ENCODE data around the gene PEG3.
"Not testable (repeated sequence)": the region's sequence is repeated elsewhere in the genome, so short reads cannot be mapped to it uniquely, and the experiment has no call there.

PEG3 gene

DNA sequence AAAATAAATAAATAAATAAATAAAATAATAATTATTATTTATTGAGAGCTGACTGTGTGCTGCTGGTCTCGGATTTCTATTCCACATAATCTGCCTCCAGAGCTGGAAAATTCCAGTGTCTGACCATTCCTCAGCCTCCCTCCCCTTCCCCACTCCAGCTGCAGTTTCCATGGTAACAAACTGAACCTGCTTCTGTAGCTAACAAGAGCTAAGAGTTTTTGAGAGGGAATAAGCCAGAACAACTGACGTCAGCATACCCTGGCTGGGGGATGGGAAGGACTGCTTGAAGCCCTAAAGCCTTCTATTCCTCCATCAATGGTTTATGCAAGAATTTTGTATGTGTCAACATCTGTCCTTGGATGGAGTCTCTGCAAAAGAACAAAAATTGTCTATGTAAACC is 26.0 kb upstream of the PEG3 start:
- peaks cover 83% of the 10 kb centered on the region for H3K9me3 ChIP-seq (ENCODE audit: control insufficient read depth, low read length)
- 50% methylated on average over 1 of the region's 2 CpGs; no CpG with 5 or more reads in 1 of the 2 experiments for WGBS, 2 experiments (ENCODE audit: insufficient coverage in 2 of 2)

DNA sequence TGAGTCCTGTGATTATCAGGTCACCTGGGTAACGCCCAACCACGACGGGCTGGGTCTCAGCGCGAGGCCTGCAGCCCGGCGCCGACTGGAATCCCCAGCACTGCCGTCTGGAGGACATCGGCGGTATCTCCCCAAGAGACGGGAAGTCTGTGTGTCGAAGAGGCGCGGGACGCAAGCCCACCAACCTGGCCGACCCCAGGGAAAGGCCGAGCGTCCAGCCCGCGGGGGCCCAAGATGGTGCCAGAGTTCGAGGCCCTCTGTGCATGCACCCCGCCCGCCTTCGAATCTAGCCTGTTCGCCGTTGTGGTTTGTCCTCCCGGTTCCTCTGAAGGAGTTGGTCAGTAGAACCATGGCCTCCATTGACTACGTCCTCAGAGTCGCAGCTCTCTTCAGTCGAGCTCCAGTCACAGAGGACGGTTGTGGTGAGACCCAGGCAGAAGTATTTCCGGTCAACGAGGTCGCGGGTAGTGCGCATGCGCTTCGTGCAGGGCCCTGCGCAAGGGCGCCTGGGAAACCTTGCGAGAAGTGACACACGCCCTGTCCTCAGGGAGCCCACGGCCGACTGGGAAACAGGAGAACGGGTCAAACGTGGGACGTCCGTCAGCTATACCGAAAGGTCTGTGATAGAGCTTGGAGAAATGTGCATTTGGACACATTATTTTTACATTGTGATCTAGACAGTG is 24.1 kb upstream of the PEG3 start:
- no peaks in the 10 kb centered on the region for H3K36me3 ChIP-seq (ENCODE audit: control insufficient read depth, insufficient read depth, low read length)
- no peak overlapping the region for H3K4me3 ChIP-seq (ENCODE audit: extremely low read depth, insufficient read depth, low read length, poor library complexity, severe bottlenecking)
- 89% methylated on average over 43 to 50 of the region's 50 CpGs for WGBS, 2 experiments (ENCODE audit: insufficient coverage in 2 of 2)
- H3K9me3 ChIP-seq (ENCODE audit: control insufficient read depth, low read length), result peaks cover 82% of the 10 kb centered on the region
- H3K4me1 ChIP-seq (ENCODE audit: control insufficient read depth, insufficient read depth, low read length, poor library complexity, severe bottlenecking), result no peaks in the 10 kb centered on the region
- no peak overlapping the region for H3K27ac ChIP-seq (ENCODE audit: low read depth, low read length, severe bottlenecking)

More for the DNA sequence above, 26.0 kb upstream of the PEG3 start:
- Histone ChIP-seq H3K27ac (ENCODE audit: low read depth, low read length, severe bottlenecking) (no peak overlapping the region), H3K36me3 (ENCODE audit: control insufficient read depth, insufficient read depth, low read length) (no peaks in the 10 kb centered on the region), H3K4me3 (ENCODE audit: extremely low read depth, insufficient read depth, low read length, poor library complexity, severe bottlenecking) (no peak overlapping the region), H3K4me1 (ENCODE audit: control insufficient read depth, insufficient read depth, low read length, poor library complexity, severe bottlenecking) (no peaks in the 10 kb centered on the region)

DNA sequence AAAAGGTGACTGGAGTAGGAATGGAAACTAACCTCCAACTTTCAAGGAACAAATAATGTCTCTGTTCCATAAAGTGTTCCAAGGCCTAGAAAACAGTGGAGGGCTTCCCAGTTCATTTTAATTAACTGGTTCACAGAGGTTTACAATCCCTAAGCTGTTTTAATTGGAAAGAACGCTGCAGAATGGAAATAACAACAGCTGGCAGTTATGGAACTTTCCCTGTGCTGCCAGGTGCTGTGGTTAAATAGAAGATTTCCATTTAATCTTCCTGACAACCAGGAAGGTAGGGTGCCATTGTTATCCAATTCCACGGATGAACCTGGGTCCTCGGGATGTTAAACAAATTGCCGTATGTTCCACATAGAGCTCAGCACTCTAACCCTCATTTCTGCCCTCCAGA is 22.2 kb upstream of the PEG3 start:
- Histone ChIP-seq H3K4me1 (ENCODE audit: control insufficient read depth, insufficient read depth, low read length, poor library complexity, severe bottlenecking) (no peaks in the 10 kb centered on the region), H3K36me3 (ENCODE audit: control insufficient read depth, insufficient read depth, low read length) (no peaks in the 10 kb centered on the region), H3K4me3 (ENCODE audit: extremely low read depth, insufficient read depth, low read length, poor library complexity, severe bottlenecking) (no peak overlapping the region), H3K9me3 (ENCODE audit: control insufficient read depth, low read length) (peaks cover 74% of the 10 kb centered on the region), H3K27ac (ENCODE audit: low read depth, low read length, severe bottlenecking) (no peak overlapping the region)
- WGBS, 2 experiments (ENCODE audit: insufficient coverage in 2 of 2), result 75 to 83% methylated on average over 3 to 4 of the region's 4 CpGs

DNA sequence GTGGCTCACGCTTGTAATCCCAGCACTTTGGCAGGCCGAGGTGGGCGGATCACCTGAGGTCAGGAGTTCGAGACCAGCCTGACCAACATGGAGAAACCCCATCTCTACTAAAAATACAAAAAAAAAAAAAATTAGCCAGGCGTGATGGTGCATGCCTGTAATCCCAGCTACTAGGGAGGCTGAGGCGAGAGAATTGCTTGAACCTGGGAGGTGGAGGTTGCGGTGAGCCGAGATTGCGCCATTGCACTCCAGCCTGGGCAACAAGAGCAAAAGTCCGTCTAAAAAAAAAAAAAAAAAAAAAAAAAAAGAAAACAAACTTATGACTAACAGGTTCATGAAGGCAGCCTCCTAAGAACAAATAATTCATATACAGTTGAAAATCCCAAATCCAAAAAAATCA is 19.9 kb upstream of the PEG3 start:
- peaks cover 77% of the 10 kb centered on the region for H3K9me3 ChIP-seq (ENCODE audit: control insufficient read depth, low read length)
- WGBS, 2 experiments (ENCODE audit: insufficient coverage in 2 of 2), result no CpG with 5 or more reads among the region's 10 CpGs
- H3K36me3 ChIP-seq (ENCODE audit: control insufficient read depth, insufficient read depth, low read length), result not testable (repeated sequence)

DNA sequence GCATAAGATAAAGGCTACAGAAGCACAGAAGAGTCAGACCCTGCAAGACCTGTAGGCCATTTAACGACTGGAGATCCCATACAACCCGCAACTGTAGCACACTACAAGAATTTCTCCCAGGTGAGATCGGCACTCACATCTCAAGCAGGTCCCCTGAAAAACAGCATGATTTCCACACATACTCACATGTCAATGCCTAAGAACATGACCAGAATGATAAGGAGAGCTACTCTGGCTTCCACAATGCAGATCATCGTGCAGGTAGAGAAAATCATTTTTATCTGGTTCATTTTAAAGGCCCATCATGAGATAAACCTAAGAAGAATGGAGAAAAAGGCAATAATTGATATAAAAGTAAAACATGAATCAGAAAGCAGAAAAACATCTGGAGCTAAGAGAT is 17.5 kb upstream of the PEG3 start:
- Histone ChIP-seq H3K4me3 (ENCODE audit: extremely low read depth, insufficient read depth, low read length, poor library complexity, severe bottlenecking) (no peak overlapping the region), H3K36me3 (ENCODE audit: control insufficient read depth, insufficient read depth, low read length) (no peaks in the 10 kb centered on the region), H3K4me1 (ENCODE audit: control insufficient read depth, insufficient read depth, low read length, poor library complexity, severe bottlenecking) (no peaks in the 10 kb centered on the region), H3K9me3 (ENCODE audit: control insufficient read depth, low read length) (peaks cover 65% of the 10 kb centered on the region), H3K27ac (ENCODE audit: low read depth, low read length, severe bottlenecking) (no peak overlapping the region)
- 65 to 95% methylated on average over 3 to 4 of the region's 4 CpGs for WGBS, 2 experiments (ENCODE audit: insufficient coverage in 2 of 2)

More for the DNA sequence above, 19.9 kb upstream of the PEG3 start:
- H3K4me1 ChIP-seq (ENCODE audit: control insufficient read depth, insufficient read depth, low read length, poor library complexity, severe bottlenecking); H3K27ac ChIP-seq (ENCODE audit: low read depth, low read length, severe bottlenecking); H3K4me3 ChIP-seq (ENCODE audit: extremely low read depth, insufficient read depth, low read length, poor library complexity, severe bottlenecking): not testable (repeated sequence)

DNA sequence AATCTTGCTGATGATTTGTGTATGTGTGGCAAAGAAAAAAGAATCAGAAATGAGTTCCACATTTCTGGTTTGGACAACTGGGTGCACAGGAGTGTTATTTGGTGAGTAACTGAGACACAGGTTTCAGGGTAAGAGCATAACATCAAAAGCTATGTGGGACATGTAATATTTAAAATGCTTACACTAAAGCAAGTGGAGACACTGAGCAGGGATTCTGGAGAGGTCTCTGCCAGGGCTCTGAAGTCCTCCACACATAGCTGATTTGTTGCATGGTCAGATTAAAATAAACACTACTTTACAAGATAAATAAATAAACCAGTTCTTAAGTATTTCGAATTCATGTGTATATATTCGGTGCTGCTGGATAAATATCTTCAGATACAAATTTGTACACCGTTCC is 16.3 kb upstream of the PEG3 start:
- Histone ChIP-seq H3K27ac (ENCODE audit: low read depth, low read length, severe bottlenecking) (no peak overlapping the region), H3K4me1 (ENCODE audit: control insufficient read depth, insufficient read depth, low read length, poor library complexity, severe bottlenecking) (no peaks in the 10 kb centered on the region), H3K4me3 (ENCODE audit: extremely low read depth, insufficient read depth, low read length, poor library complexity, severe bottlenecking) (no peak overlapping the region), H3K36me3 (ENCODE audit: control insufficient read depth, insufficient read depth, low read length) (no peaks in the 10 kb centered on the region), H3K9me3 (ENCODE audit: control insufficient read depth, low read length) (peaks cover 60% of the 10 kb centered on the region)
- WGBS, 2 experiments (ENCODE audit: insufficient coverage in 2 of 2), result 55% methylated on average over 2 of the region's 3 CpGs; no CpG with 5 or more reads in 1 of the 2 experiments

DNA sequence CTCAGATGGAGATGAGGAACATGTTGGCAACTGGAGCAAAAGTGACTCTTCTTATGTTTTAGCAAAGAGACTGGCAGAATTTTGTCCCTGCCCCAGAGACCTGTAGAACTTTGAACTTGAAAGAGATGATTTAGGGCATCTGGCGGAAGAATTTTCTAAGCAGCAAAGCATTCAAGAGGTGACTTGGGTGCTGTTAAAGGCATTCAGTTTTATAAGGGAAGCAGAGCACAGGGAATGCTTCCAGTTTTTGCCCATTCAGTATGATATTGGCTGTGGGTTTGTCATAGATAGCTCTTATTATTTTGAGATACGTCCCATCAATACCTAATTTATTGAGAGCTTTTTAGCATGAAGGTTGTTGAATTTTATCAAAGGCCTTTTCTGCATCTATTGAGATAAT is 11.8 kb upstream of the PEG3 start:
- not testable (repeated sequence) for H3K4me3 ChIP-seq (ENCODE audit: extremely low read depth, insufficient read depth, low read length, poor library complexity, severe bottlenecking); H3K4me1 ChIP-seq (ENCODE audit: control insufficient read depth, insufficient read depth, low read length, poor library complexity, severe bottlenecking); H3K36me3 ChIP-seq (ENCODE audit: control insufficient read depth, insufficient read depth, low read length); H3K27ac ChIP-seq (ENCODE audit: low read depth, low read length, severe bottlenecking)
- peaks cover 51% of the 10 kb centered on the region for H3K9me3 ChIP-seq (ENCODE audit: control insufficient read depth, low read length)
- 78 to 93% methylated on average over 1 of the region's 2 CpGs for WGBS, 2 experiments (ENCODE audit: insufficient coverage in 2 of 2)

DNA sequence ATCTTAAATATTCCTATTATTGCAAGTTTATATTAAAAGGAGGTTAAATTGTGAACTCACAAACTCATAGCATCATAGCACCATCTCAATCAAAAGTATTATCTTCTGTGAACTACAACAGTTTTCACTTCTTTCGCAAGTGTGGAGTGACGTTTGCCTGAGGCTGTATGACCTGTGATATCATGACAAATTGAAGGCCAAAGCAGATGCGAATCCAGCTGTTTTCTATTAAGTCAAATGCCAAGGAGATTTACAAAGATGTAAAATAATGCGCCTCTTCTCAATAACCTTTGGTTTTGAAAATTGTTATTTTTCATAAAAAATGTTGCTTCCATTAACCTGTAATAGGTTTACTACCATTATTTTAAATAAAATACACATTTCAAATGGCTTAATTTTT is 7.6 kb upstream of the PEG3 start:
- Histone ChIP-seq H3K36me3 (ENCODE audit: control insufficient read depth, insufficient read depth, low read length) (no peaks in the 10 kb centered on the region), H3K4me3 (ENCODE audit: extremely low read depth, insufficient read depth, low read length, poor library complexity, severe bottlenecking) (no peak overlapping the region), H3K27ac (ENCODE audit: low read depth, low read length, severe bottlenecking) (no peak overlapping the region), H3K4me1 (ENCODE audit: control insufficient read depth, insufficient read depth, low read length, poor library complexity, severe bottlenecking) (no peaks in the 10 kb centered on the region), H3K9me3 (ENCODE audit: control insufficient read depth, low read length) (peaks cover 36% of the 10 kb centered on the region)
- 71% methylated on average over 3 of the region's 4 CpGs; no CpG with 5 or more reads in 1 of the 2 experiments for WGBS, 2 experiments (ENCODE audit: insufficient coverage in 2 of 2)

DNA sequence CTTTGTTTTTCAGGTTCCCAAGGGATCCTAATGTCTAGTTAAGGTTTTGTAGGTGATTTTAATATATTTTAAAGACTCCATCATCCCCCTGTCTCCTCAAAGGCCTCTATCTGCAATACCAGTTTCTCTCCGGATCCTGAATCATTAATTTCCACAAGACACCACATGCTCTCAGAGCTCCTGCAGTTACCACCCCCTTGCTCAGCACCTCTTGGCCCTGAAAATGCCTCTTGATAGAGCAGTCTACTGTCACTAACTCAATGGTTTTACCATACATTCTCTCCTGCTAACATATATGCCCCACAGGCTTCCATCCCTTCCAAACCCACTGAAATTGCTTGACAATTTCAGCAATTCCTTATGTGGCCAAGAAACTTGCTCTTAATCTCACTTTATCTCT is 1.9 kb upstream of the PEG3 start:
- H3K36me3 ChIP-seq (ENCODE audit: control insufficient read depth, insufficient read depth, low read length), result no peaks in the 10 kb centered on the region
- H3K27ac ChIP-seq (ENCODE audit: low read depth, low read length, severe bottlenecking), result no peak overlapping the region
- 71 to 82% methylated on average over 1 of the region's 1 CpG for WGBS, 2 experiments (ENCODE audit: insufficient coverage in 2 of 2)
- no peak overlapping the region for H3K4me3 ChIP-seq (ENCODE audit: extremely low read depth, insufficient read depth, low read length, poor library complexity, severe bottlenecking)
- peaks cover 59% of the 10 kb centered on the region for H3K9me3 ChIP-seq (ENCODE audit: control insufficient read depth, low read length)
- H3K4me1 ChIP-seq (ENCODE audit: control insufficient read depth, insufficient read depth, low read length, poor library complexity, severe bottlenecking), result no peaks in the 10 kb centered on the region

DNA sequence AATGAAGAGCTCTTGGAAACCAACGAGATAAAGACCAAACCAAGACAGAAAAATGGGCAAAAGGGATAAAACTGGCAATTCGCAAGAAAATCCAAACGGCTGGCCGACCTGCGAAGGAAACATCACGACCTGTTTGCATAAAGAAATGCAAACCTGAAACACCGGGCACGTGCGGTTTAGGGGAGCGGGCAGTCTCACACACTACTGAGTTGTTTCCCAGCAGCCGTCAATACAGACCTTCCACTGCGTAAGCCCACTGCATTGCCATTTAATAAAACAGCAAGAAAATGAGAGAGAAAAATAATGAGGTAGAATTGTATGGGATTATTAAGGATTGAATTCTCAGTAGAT is 642 bp upstream of the PEG3 start:
- Histone ChIP-seq H3K4me3 (ENCODE audit: extremely low read depth, insufficient read depth, low read length, poor library complexity, severe bottlenecking) (no peak overlapping the region), H3K9me3 (ENCODE audit: control insufficient read depth, low read length) (peaks cover 67% of the 10 kb centered on the region)
- 76 to 78% methylated on average over 10 of the region's 12 CpGs for WGBS, 2 experiments (ENCODE audit: insufficient coverage in 2 of 2)

DNA sequence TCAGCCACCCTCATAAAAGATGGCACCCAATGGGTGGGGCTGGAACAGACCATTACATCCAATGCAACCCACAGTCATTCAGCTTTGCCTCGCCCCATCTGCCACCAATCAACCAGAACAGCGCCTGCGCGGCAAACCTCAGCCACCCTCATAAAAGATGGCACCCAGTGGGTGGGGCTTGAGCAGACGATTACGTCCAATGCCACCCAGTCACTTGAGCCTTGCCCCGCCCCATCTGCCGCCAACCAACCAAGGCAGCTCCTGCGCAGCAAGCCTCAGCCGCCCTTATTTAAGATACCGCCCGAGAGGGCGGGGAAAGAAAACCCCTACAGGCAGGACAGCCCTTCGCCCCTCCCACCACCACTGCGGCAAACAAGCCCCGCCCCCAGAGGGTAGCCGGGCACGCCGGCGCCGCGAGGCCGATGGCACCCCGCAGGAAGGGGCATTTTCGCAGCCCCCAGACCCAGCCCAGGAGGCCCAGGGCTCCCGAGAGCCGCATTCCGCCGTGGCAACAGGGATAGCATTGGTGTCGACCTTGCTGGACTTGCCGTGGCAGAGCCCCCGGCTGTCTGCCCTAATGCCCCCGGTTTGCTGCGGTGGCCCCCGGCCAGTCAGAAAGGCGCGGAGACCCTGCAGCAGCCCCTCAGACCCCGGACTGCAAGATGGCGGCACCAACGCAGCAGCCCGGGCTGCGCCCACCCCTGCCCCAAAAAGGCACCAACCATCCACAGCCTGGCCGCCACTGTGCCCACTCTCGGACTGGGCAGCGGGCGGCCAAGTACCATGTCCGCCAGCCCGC is 675 bp downstream of the PEG3 start:
- WGBS, 2 experiments (ENCODE audit: insufficient coverage in 2 of 2), result 91 to 94% methylated on average over 19 to 33 of the region's 48 CpGs
- Histone ChIP-seq H3K9me3 (ENCODE audit: control insufficient read depth, low read length) (peaks cover 78% of the 10 kb centered on the region), H3K27ac (ENCODE audit: low read depth, low read length, severe bottlenecking) (no peak overlapping the region), H3K4me3 (ENCODE audit: extremely low read depth, insufficient read depth, low read length, poor library complexity, severe bottlenecking) (no peak overlapping the region), H3K4me1 (ENCODE audit: control insufficient read depth, insufficient read depth, low read length, poor library complexity, severe bottlenecking) (no peaks in the 10 kb centered on the region), H3K36me3 (ENCODE audit: control insufficient read depth, insufficient read depth, low read length) (no peaks in the 10 kb centered on the region)

More for the DNA sequence above, 642 bp upstream of the PEG3 start:
- Histone ChIP-seq H3K36me3 (ENCODE audit: control insufficient read depth, insufficient read depth, low read length) (no peaks in the 10 kb centered on the region), H3K4me1 (ENCODE audit: control insufficient read depth, insufficient read depth, low read length, poor library complexity, severe bottlenecking) (no peaks in the 10 kb centered on the region), H3K27ac (ENCODE audit: low read depth, low read length, severe bottlenecking) (no peak overlapping the region)

All from mesodermal cell (in vitro differentiated cells).